KMS-11 (cell line): ENCODE measurements around the gene CAMSAP1.

ENCODE experiments used
- H2AFZ ChIP-seq: fragments of 200-600 bp; sonication (generic); 2 replicates; pipeline ENCODE4 v1.6.1; 2016; ENCODE audit warnings: antibody characterized with exemption, mixed run types, low read depth
- H3K27ac ChIP-seq: fragments of 200-600 bp; sonication (generic); 2 replicates; pipeline ENCODE4 v1.6.1; 2016; ENCODE audit warnings: mild to moderate bottlenecking, mixed run types
- H3K27me3 ChIP-seq: fragments of 200-600 bp; sonication (generic); 2 replicates; pipeline ENCODE4 v1.6.1; 2017; ENCODE audit warnings: mild to moderate bottlenecking, low read depth, mixed run types, moderate library complexity; ENCODE audit not compliant: insufficient read depth
- H3K36me3 ChIP-seq: fragments of 200-600 bp; sonication (generic); 2 replicates; pipeline ENCODE4 v1.6.1; 2017; ENCODE audit warnings: mild to moderate bottlenecking, mixed run types; ENCODE audit not compliant: insufficient read depth
- H3K4me1 ChIP-seq: fragments of 200-600 bp; sonication (generic); 2 replicates; pipeline ENCODE4 v1.6.1; 2016; ENCODE audit warnings: mild to moderate bottlenecking, low read depth, mixed run types; ENCODE audit not compliant: poor library complexity, severe bottlenecking
- H3K4me2 ChIP-seq: fragments of 200-600 bp; sonication (generic); 2 replicates; pipeline ENCODE4 v1.7.0; 2016; ENCODE audit warnings: mild to moderate bottlenecking, mixed run types
- H3K4me3 ChIP-seq: fragments of 200-600 bp; sonication (generic); IDR thresholded peaks from 2 replicates; pipeline ENCODE4 v1.6.1; 2017; ENCODE audit warnings: low read depth, low read length, mixed read lengths; ENCODE audit not compliant: insufficient read depth
- H3K79me2 ChIP-seq: fragments of 200-600 bp; sonication (generic); 2 replicates; pipeline ENCODE4 v1.6.1; 2016; ENCODE audit warnings: low read depth, mixed run types; ENCODE audit not compliant: insufficient read depth
- H3K9ac ChIP-seq: fragments of 200-600 bp; sonication (generic); 2 replicates; pipeline ENCODE4 v1.6.1; 2016; ENCODE audit warnings: mild to moderate bottlenecking, mixed run types
- H4K20me1 ChIP-seq: fragments of 200-600 bp; sonication (generic); 2 replicates; pipeline ENCODE4 v1.6.1; 2016; ENCODE audit warnings: mild to moderate bottlenecking, mixed run types; ENCODE audit not compliant: insufficient read depth
- CTCF ChIP-seq: fragments of 200-600 bp; sonication (generic); conservative IDR thresholded peaks from 2 replicates; pipeline ENCODE4 v1.6.1; 2017; ENCODE audit warnings: low read depth, mild to moderate bottlenecking, antibody characterized with exemption, low read length, moderate library complexity, mixed read lengths

CAMSAP1 gene

GRCh38 chr9:135794361-135794885 lies 112.9 kb downstream of the CAMSAP1 start:
- H3K4me1 ChIP-seq = no peaks in the 10 kb centered on the region
- no peak overlapping the region for H3K27ac ChIP-seq
- H4K20me1 ChIP-seq = no peaks in the 10 kb centered on the region
- no peak overlapping the region for H2AFZ ChIP-seq
- no peak overlapping the region for H3K9ac ChIP-seq
- no peaks in the 10 kb centered on the region for H3K36me3 ChIP-seq
- H3K4me2 ChIP-seq = no peak overlapping the region
- peaks cover 59% of the 10 kb centered on the region for H3K27me3 ChIP-seq
- H3K4me3 ChIP-seq = no peak overlapping the region
- TF ChIP-seq CTCF = no peak
- no peaks in the 10 kb centered on the region for H3K79me2 ChIP-seq

- H4K20me1 ChIP-seq = no peaks in the 10 kb centered on the region
- no peaks in the 10 kb centered on the region for H3K4me1 ChIP-seq
- H3K9ac ChIP-seq = no peak overlapping the region
- no peak overlapping the region for H3K4me2 ChIP-seq
- no peak overlapping the region for H3K4me3 ChIP-seq
- no peaks in the 10 kb centered on the region for H3K79me2 ChIP-seq
- no peak overlapping the region for H3K27ac ChIP-seq
- peaks cover 63% of the 10 kb centered on the region for H3K27me3 ChIP-seq
- H3K36me3 ChIP-seq = no peaks in the 10 kb centered on the region
- no peak overlapping the region for H2AFZ ChIP-seq
- no peak for TF ChIP-seq CTCF
Observed at GRCh38 chr9:135794057-135794335, 113.3 kb downstream of the CAMSAP1 start.

GRCh38 chr9:135793221-135794056 lies 113.9 kb downstream of the CAMSAP1 start:
- TF ChIP-seq CTCF = no peak
- Histone ChIP-seq H4K20me1 (no peaks in the 10 kb centered on the region), H3K79me2 (no peaks in the 10 kb centered on the region), H3K36me3 (no peaks in the 10 kb centered on the region), H3K4me3 (no peak overlapping the region), H2AFZ (no peak overlapping the region), H3K4me2 (no peak overlapping the region), H3K4me1 (no peaks in the 10 kb centered on the region), H3K27me3 (peaks cover 69% of the 10 kb centered on the region), H3K27ac (no peak overlapping the region), H3K9ac (no peak overlapping the region)

GRCh38 chr9:135792268-135793128 lies 114.8 kb downstream of the CAMSAP1 start:
- H3K36me3 ChIP-seq = no peaks in the 10 kb centered on the region
- no peak overlapping the region for H3K4me3 ChIP-seq
- H3K4me1 ChIP-seq = no peaks in the 10 kb centered on the region
- no peak for TF ChIP-seq CTCF
- peaks cover 78% of the 10 kb centered on the region for H3K27me3 ChIP-seq
- H3K4me2 ChIP-seq = no peak overlapping the region
- no peak overlapping the region for H3K9ac ChIP-seq
- H4K20me1 ChIP-seq = no peaks in the 10 kb centered on the region
- H2AFZ ChIP-seq = no peak overlapping the region
- no peak overlapping the region for H3K27ac ChIP-seq
- H3K79me2 ChIP-seq = no peaks in the 10 kb centered on the region
